OCI-LY7 (cell line): ENCODE measurements around the gene HP1BP3. TPM values are rescaled to one million over a fixed set of nuclear protein-coding genes. Genes with fewer than 3 reads are reported as not detected.

Experiments used
- BruUV-seq: library from RNA; stranded (reverse); fragments of 400-500 nt; replicated peaks from 2 replicates; lab custom pipeline; 2021; lab: Mats Ljungman, UMichigan
- CTCF ChIA-PET: fragments of 300-600 bp; sonication (Branson Sonifier 250); formaldehyde crosslinking; loops from one replicate; lab custom pipeline; 2022; ENCODE audit warnings: antibody characterized with exemption; ENCODE audit not compliant: unreplicated experiment; lab: Charles Lee
- POLR2A ChIA-PET: fragments of 300-600 bp; sonication (Branson Sonifier 250); formaldehyde crosslinking; loops from one replicate; lab custom pipeline; 2022; ENCODE audit warnings: antibody characterized with exemption; lab: Charles Lee
- DNase-seq: peaks from one replicate; pipeline ENCODE4 v3.0.0-alpha.2; 2015; ENCODE audit warnings: low spot score
- H2AFZ ChIP-seq: fragments of 200-600 bp; sonication (generic), shearing (Covaris generic); 2 replicates; pipeline ENCODE4 v1.6.1; 2014; ENCODE audit warnings: mild to moderate bottlenecking, antibody characterized with exemption, low read length, moderate library complexity
- H3K27ac ChIP-seq: fragments of 200-600 bp; sonication (generic); 2 replicates; pipeline ENCODE4 v1.5.1; 2014; ENCODE audit warnings: mixed run types, low read depth, mild to moderate bottlenecking, moderate library complexity, low read length, inconsistent platforms; ENCODE audit not compliant: poor library complexity, severe bottlenecking
- H3K36me3 ChIP-seq: fragments of 200-600 bp; sonication (generic); 2 replicates; pipeline ENCODE4 v1.6.1; 2014; ENCODE audit warnings: mild to moderate bottlenecking, antibody characterized with exemption, low read length, moderate library complexity, mixed read lengths; ENCODE audit not compliant: insufficient read depth
- H3K4me1 ChIP-seq: fragments of 200-600 bp; sonication (generic); 2 replicates; pipeline ENCODE4 v1.5.1; 2014; ENCODE audit warnings: mild to moderate bottlenecking, low read length; ENCODE audit not compliant: insufficient read depth, poor library complexity, severe bottlenecking
- H3K4me2 ChIP-seq: fragments of 200-600 bp; sonication (generic); 2 replicates; pipeline ENCODE4 v1.6.1; 2014; ENCODE audit warnings: mild to moderate bottlenecking, low read length
- H3K4me3 ChIP-seq: fragments of 200-600 bp; sonication (generic); 2 replicates; pipeline ENCODE4 v1.5.1; 2014; ENCODE audit warnings: mild to moderate bottlenecking, low read depth, low read length; ENCODE audit not compliant: poor library complexity, severe bottlenecking
- H3K79me2 ChIP-seq: fragments of 200-600 bp; sonication (generic); 2 replicates; pipeline ENCODE4 v1.6.1; 2016; ENCODE audit warnings: low read depth, mild to moderate bottlenecking, low read length, moderate library complexity, mixed read lengths; ENCODE audit not compliant: insufficient read depth
- H3K9me2 ChIP-seq: fragments of 200-600 bp; sonication (generic); 2 replicates; pipeline ENCODE4 v1.6.1; 2016; ENCODE audit warnings: mild to moderate bottlenecking, low read length, mixed read lengths; ENCODE audit not compliant: insufficient read depth
- H3K9me3 ChIP-seq: fragments of 200-600 bp; sonication (generic); 2 replicates; pipeline ENCODE4 v1.6.1; 2014; ENCODE audit warnings: mild to moderate bottlenecking, mixed run types, low read length, mixed read lengths
- H4K20me1 ChIP-seq: fragments of 200-600 bp; sonication (generic); 2 replicates; pipeline ENCODE4 v1.6.1; 2014; ENCODE audit warnings: mild to moderate bottlenecking, antibody characterized with exemption, low read length, moderate library complexity, mixed read lengths; ENCODE audit not compliant: insufficient read depth
- CTCF ChIP-seq: fragments of 200-600 bp; sonication (generic); conservative IDR thresholded peaks from 2 replicates; pipeline ENCODE4 v1.5.1; 2014; ENCODE audit warnings: mild to moderate bottlenecking, antibody characterized with exemption, low read length, moderate library complexity, mixed read lengths
- EZH2phosphoT487 ChIP-seq: fragments of 200-600 bp; sonication (generic); IDR thresholded peaks from 2 replicates; pipeline ENCODE4 v1.6.1; 2018; ENCODE audit warnings: low read depth, borderline replicate concordance, mild to moderate bottlenecking, mixed run types, antibody characterized with exemption, low read length, moderate library complexity, mixed read lengths
- intact Hi-C: fragments of 100-400 bp; cut with micrococcal nuclease; formaldehyde crosslinking; loops from one replicate; pipeline ENCODE4 v1.10.0; 2022; ENCODE audit not compliant: unreplicated experiment
- total RNA-seq, 2 experiments: library from RNA; depleted of rRNA in 1 of 2; stranded (reverse); fragments of >200 nt in 1 of 2; shearing (Covaris generic) in 1 of 2; gene quantifications; 2 replicates each; pipeline ENCODE4 v1.2.3, GENCODE V29; 2014 to 2022

HP1BP3 gene
- total RNA-seq, 2 experiments from 2014 or later = 288 to 295 TPM

- peaks cover 29% of the 10 kb centered on the region for H4K20me1 ChIP-seq
- intact Hi-C loops = loop anchor here (10.0 kb wide), 1 partner anchor 408 kb away; no protein-coding TSS in a partner anchor
- H2AFZ ChIP-seq = peak overlapping the region; percentile 65
- BruUV-seq = no TSS peak
- H3K9me2 ChIP-seq = no peaks in the 10 kb centered on the region
- peak overlapping the region; percentile 90 for H3K4me2 ChIP-seq
- H3K27ac ChIP-seq = peak overlapping the region; percentile 82
- no peaks in the 10 kb centered on the region for H3K9me3 ChIP-seq
- peak overlapping the region; percentile 91 for H3K4me3 ChIP-seq
- peaks cover 40% of the 10 kb centered on the region for H3K36me3 ChIP-seq
- ChIA-PET POLR2A (interaction anchor here (0.6 to 1.1 kb wide), 7 partner anchors 11 to 1190 kb away, joined by 3 to 7 read pairs (median 3); a partner anchor contains a TSS), CTCF (interaction anchor here (0.7 kb wide), 1 partner anchor 402 kb away, joined by 3 read pairs; no protein-coding TSS in a partner anchor)
- H3K79me2 ChIP-seq = peaks cover 49% of the 10 kb centered on the region
- peak; percentile 95 for DNase-seq
- TF ChIP-seq EZH2phosphoT487 (no peak), CTCF (no peak)
- peaks cover 26% of the 10 kb centered on the region for H3K4me1 ChIP-seq
These were observed 666 bp downstream of the HP1BP3 start for GRCh38 chr1:20786253-20787028.

GRCh38 chr1:20785907-20786252 is 1.2 kb downstream of the HP1BP3 start:
- DNase-seq = no peak

More at GRCh38 chr1:20785907-20786252, 1.2 kb downstream of the HP1BP3 start:
- intact Hi-C loops = loop anchor here (10.0 kb wide), 1 partner anchor 409 kb away; no protein-coding TSS in a partner anchor
- TF ChIP-seq EZH2phosphoT487 (no peak), CTCF (no peak)
- Histone ChIP-seq H3K79me2 (peaks cover 54% of the 10 kb centered on the region), H2AFZ (peak overlapping the region; percentile 12; the same call in 1 of the 2 replicates), H3K4me3 (peak overlapping the region; percentile 91), H3K27ac (peak overlapping the region; percentile 82), H4K20me1 (peaks cover 33% of the 10 kb centered on the region), H3K9me3 (no peaks in the 10 kb centered on the region), H3K4me2 (peak overlapping the region; percentile 90), H3K4me1 (peaks cover 29% of the 10 kb centered on the region), H3K36me3 (peaks cover 45% of the 10 kb centered on the region), H3K9me2 (no peaks in the 10 kb centered on the region)
- ChIA-PET POLR2A (interaction anchor here (0.6 to 0.9 kb wide), 3 partner anchors 11 to 1189 kb away, joined by 3 to 7 read pairs (median 4); a partner anchor contains a TSS), CTCF (interaction anchor here (0.7 kb wide), 1 partner anchor 403 kb away, joined by 3 read pairs; no protein-coding TSS in a partner anchor)
- no TSS peak for BruUV-seq
